Lung (tissue), 12 donors: Measurements from ENCODE around the gene CTXND1. TPM values are rescaled to one million over a fixed set of nuclear protein-coding genes. Genes with fewer than 3 reads are reported as not detected.

Source experiments
- ATAC-seq: fragments of 200-7000 bp; cut with Tn5 transposase; one replicate; pipeline ENCODE4 v1.9.1; 2020; ENCODE audit warnings: moderate number of reproducible peaks; ENCODE audit not compliant: insufficient read depth, low FRiP score
- DNase-seq, 3 donors: peaks; one replicate each; pipeline ENCODE4 v3.0.0-alpha.2; 2013 to 2017
- H3K27ac ChIP-seq, 2 donors: one replicate each; pipeline ENCODE4 v1.5.1; 2013; ENCODE audit warnings: mild to moderate bottlenecking in 2 of 2, moderate library complexity in 2 of 2, control low read depth in 1 of 2, inconsistent platforms in 1 of 2, low read depth in 1 of 2, low read length in 1 of 2
- H3K27me3 ChIP-seq, 3 donors: one replicate each; pipeline ENCODE4 v1.5.1; 2013; ENCODE audit warnings: low read length in 2 of 3; ENCODE audit not compliant: control insufficient read depth in 3 of 3, insufficient read depth in 3 of 3
- H3K36me3 ChIP-seq, 4 donors: one replicate each; pipeline ENCODE4 v1.5.1; 2013; ENCODE audit warnings: low read length in 4 of 4, mild to moderate bottlenecking in 1 of 4, moderate library complexity in 1 of 4; ENCODE audit not compliant: control insufficient read depth in 4 of 4, insufficient read depth in 4 of 4
- H3K4me1 ChIP-seq, 5 donors: one replicate each; pipeline ENCODE4 v1.5.1; 2013; ENCODE audit warnings: low read length in 5 of 5, mild to moderate bottlenecking in 2 of 5, moderate library complexity in 1 of 5; ENCODE audit not compliant: control insufficient read depth in 5 of 5, insufficient read depth in 5 of 5
- H3K4me3 ChIP-seq: one replicate; pipeline ENCODE4 v1.5.1; 2013; ENCODE audit warnings: mild to moderate bottlenecking, control low read depth, moderate library complexity
- H3K9ac ChIP-seq, 2 donors: one replicate each; pipeline ENCODE4 v1.5.1; 2013; ENCODE audit warnings: low read length in 2 of 2, control low read depth in 1 of 2; ENCODE audit not compliant: insufficient read depth in 1 of 2
- H3K9me3 ChIP-seq, 4 donors: one replicate each; pipeline ENCODE4 v1.5.1; 2013; ENCODE audit warnings: low read length in 3 of 4, mild to moderate bottlenecking in 1 of 4, moderate library complexity in 1 of 4; ENCODE audit not compliant: control insufficient read depth in 4 of 4, insufficient read depth in 3 of 4
- WGBS, 2 donors: extraction: QIAGEN DNeasy Blood & Tissue Kit; methylation state at CpG; one replicate each; pipeline ENCODE4 v1.1.7; 2013; 5-methylcytosine and 5-hydroxymethylcytosine counted together
- polyA plus RNA-seq, 2 donors: library from polyadenylated mRNA; stranded (reverse); fragments of 200-250 nt; gene quantifications; one replicate each; pipeline ENCODE4 v1.2.1, GENCODE V29; 2013
- total RNA-seq, 2 donors: library from RNA; depleted of rRNA in 1 of 2; stranded (reverse); fragments of >200 nt in 1 of 2; gene quantifications; one replicate each; pipeline ENCODE4 v1.2.1, GENCODE V29; 2014 to 2021
- TF ChIP-seq, protein P1 (sequence below): IDR thresholded peaks from 2 replicates; pipeline ENCODE4 v1.5.1; 2012; ENCODE audit warnings: mild to moderate bottlenecking; ENCODE audit errors: control extremely low read depth, extremely low read depth
- donor health status: control.
- donor health status: control.
- donor health status: Bipolar disorder and iron deficiency.
- donor health status: healthy.
- donor health status: DM: yes; HTN: yes; CAD: no.

CTXND1 gene
- total and polyA plus RNA-seq, 4 donors, result 0.10 to 2.4 (median 1.5) TPM

DNA sequence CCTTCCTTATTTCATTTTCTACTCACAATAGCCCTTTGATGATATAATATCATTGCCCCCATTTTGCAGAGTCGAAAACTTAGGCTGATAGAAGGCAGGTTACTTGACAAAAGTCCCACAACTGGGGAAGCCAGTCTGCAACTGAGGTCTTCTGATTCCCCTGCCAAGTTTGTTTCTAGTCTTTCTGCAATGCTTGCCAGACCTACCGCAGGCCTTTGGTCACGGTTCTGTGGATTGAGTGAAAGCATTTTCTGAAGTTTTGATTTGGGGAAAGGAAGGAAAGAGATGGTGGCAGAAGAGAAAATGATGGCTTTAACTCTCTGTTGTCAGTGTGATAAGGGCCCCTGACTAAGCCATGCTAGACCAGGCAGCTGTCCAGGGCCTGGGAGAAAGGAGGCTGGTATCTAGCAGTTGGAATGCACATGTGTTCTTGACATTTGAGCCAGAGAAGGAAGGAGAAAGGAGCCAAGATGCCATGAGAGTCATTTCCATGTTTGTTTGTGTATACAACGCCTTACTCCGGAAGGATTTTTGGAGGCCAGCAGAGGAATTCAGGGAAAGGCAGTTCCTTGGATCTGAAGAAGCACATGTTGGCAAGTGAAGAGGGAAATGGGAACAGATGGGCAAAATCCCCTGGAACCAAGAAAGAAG lies 69.3 kb downstream of the CTXND1 start:
- peaks cover 11 to 47% (median 37%) of the 10 kb centered on the region in 4 donors for H3K36me3 ChIP-seq
- H3K27me3 ChIP-seq, result no peaks in the 10 kb centered on the region
- no peak overlapping the region for H3K4me3 ChIP-seq
- ATAC-seq (no peak), DNase-seq (peak; percentile 88 to 96 (median 94))
- no peak overlapping the region for H3K27ac ChIP-seq
- no peak overlapping the region for H3K9ac ChIP-seq
- H3K9me3 ChIP-seq, result no peaks in the 10 kb centered on the region
- peaks cover 0 to 15% (median 13%) of the 10 kb centered on the region in 5 donors for H3K4me1 ChIP-seq
- TF ChIP-seq, protein P1, sequence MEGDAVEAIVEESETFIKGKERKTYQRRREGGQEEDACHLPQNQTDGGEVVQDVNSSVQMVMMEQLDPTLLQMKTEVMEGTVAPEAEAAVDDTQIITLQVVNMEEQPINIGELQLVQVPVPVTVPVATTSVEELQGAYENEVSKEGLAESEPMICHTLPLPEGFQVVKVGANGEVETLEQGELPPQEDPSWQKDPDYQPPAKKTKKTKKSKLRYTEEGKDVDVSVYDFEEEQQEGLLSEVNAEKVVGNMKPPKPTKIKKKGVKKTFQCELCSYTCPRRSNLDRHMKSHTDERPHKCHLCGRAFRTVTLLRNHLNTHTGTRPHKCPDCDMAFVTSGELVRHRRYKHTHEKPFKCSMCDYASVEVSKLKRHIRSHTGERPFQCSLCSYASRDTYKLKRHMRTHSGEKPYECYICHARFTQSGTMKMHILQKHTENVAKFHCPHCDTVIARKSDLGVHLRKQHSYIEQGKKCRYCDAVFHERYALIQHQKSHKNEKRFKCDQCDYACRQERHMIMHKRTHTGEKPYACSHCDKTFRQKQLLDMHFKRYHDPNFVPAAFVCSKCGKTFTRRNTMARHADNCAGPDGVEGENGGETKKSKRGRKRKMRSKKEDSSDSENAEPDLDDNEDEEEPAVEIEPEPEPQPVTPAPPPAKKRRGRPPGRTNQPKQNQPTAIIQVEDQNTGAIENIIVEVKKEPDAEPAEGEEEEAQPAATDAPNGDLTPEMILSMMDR, result no peak
- 63 to 76% methylated on average over 5 of the region's 5 CpGs for WGBS, 2 donors

DNA sequence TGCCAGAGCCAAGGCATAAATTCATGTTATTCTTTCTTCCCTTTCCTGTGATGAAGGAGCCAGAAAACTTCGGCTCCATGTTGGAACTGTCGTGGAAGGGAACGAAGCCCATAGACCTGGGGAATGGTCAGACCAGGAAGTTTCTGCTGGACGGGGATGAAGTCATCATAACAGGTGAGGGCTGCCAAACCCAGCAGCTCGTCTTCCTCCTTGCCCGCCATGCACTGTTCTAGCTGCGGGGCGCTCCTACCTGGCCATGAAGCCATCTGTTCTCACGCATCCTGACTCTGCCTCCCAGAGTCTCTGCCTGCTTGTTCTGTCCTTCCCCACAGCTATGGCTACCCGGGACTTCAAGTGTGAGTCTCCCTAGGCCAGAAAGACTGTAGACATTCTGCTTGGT lies 71.0 kb downstream of the CTXND1 start:
- 93 to 95% methylated on average over 10 of the region's 10 CpGs for WGBS, 2 donors
- ATAC-seq, result no peak

DNA sequence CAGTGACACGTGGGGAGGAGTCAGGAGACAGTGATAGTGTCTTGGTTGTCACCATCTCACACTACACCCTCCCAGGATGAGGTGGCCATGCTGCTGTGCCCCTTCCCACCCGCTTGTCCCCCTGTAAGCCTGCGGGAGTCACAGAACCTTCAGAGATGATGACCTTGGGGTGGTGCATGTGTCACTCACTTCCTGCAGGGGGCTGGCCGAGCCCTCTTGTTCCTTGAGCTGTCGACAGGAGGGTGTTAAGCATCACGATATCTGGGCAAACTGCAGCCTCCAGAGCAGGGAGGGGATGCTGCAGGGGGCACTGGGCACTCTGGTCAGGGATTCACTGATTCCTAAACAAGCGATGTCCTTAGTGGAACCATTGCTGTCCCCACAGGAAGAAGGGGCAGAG lies 71.5 kb downstream of the CTXND1 start:
- ATAC-seq, result no peak
- Histone ChIP-seq H3K4me1 (peaks cover 0 to 15% (median 13%) of the 10 kb centered on the region in 5 donors), H3K27ac (no peak overlapping the region), H3K9ac (no peak overlapping the region), H3K36me3 (peaks cover 0 to 34% (median 25%) of the 10 kb centered on the region in 4 donors), H3K27me3 (no peaks in the 10 kb centered on the region), H3K4me3 (no peak overlapping the region), H3K9me3 (no peaks in the 10 kb centered on the region)
- no peak for DNase-seq
- TF ChIP-seq, protein P1, result no peak
- WGBS, 2 donors, result 86 to 87% methylated on average over 7 of the region's 7 CpGs

More for the DNA sequence above, 71.0 kb downstream of the CTXND1 start:
- H3K27ac ChIP-seq, result no peak overlapping the region
- H3K36me3 ChIP-seq, result peaks cover 0 to 37% (median 29%) of the 10 kb centered on the region in 4 donors
- H3K4me1 ChIP-seq, result peaks cover 0 to 15% (median 13%) of the 10 kb centered on the region in 5 donors
- no peak for DNase-seq
- no peak overlapping the region for H3K4me3 ChIP-seq
- TF ChIP-seq, protein P1, result no peak
- no peaks in the 10 kb centered on the region for H3K27me3 ChIP-seq
- no peak overlapping the region for H3K9ac ChIP-seq
- H3K9me3 ChIP-seq, result no peaks in the 10 kb centered on the region
